H9 (cell line): ENCODE data around the gene TRAF3. TPM values are rescaled to one million over a fixed set of nuclear protein-coding genes. Genes with fewer than 3 reads are reported as not detected.

Source experiments
- DNase-seq: peaks from one replicate; pipeline ENCODE4 v3.0.0-alpha.2; 2017
- H2AFZ ChIP-seq: one replicate; pipeline ENCODE4 v1.6.1; 2013; ENCODE audit warnings: mild to moderate bottlenecking, low read length, control low read depth, moderate library complexity
- H2AK5ac ChIP-seq: 2 replicates; pipeline ENCODE4 v1.6.1; 2013; ENCODE audit warnings: low read length, control low read depth, mixed read lengths; ENCODE audit not compliant: insufficient read length
- H2BK120ac ChIP-seq: one replicate; pipeline ENCODE4 v1.6.1; 2013; ENCODE audit warnings: low read depth, mild to moderate bottlenecking, low read length, control low read depth, inconsistent platforms; ENCODE audit not compliant: poor library complexity, severe bottlenecking
- H2BK12ac ChIP-seq: 2 replicates; pipeline ENCODE4 v1.6.1; 2013; ENCODE audit warnings: low read length, control low read depth, mixed read lengths, low read depth; ENCODE audit not compliant: insufficient read length
- H2BK15ac ChIP-seq: 2 replicates; pipeline ENCODE4 v1.6.1; 2013; ENCODE audit warnings: low read depth, low read length, control low read depth
- H2BK20ac ChIP-seq: one replicate; pipeline ENCODE4 v1.6.1; 2013; ENCODE audit warnings: low read depth, mild to moderate bottlenecking, low read length, control low read depth, inconsistent platforms; ENCODE audit not compliant: poor library complexity, severe bottlenecking
- H2BK5ac ChIP-seq: 2 replicates; pipeline ENCODE4 v1.6.1; 2013; ENCODE audit warnings: low read length, control low read depth, mixed read lengths; ENCODE audit not compliant: insufficient read length
- H3K14ac ChIP-seq: 2 replicates; pipeline ENCODE4 v1.6.1; 2013; ENCODE audit warnings: low read length, control low read depth; ENCODE audit not compliant: insufficient read depth
- H3K18ac ChIP-seq: 2 replicates; pipeline ENCODE4 v1.6.1; 2013; ENCODE audit warnings: low read depth, mild to moderate bottlenecking, mixed read lengths, low read length, control low read depth; ENCODE audit not compliant: insufficient read length
- H3K23ac ChIP-seq: 2 replicates; pipeline ENCODE4 v1.6.1; 2013; ENCODE audit warnings: low read length, control low read depth, mixed read lengths, low read depth; ENCODE audit not compliant: insufficient read length
- H3K23me2 ChIP-seq: 2 replicates; pipeline ENCODE4 v1.6.1; 2013; ENCODE audit warnings: low read depth, mild to moderate bottlenecking, mixed read lengths, low read length, control low read depth; ENCODE audit not compliant: insufficient read length, poor library complexity, severe bottlenecking
- H3K27ac ChIP-seq: 2 replicates; pipeline ENCODE4 v1.5.1; 2013; ENCODE audit warnings: low read length, control low read depth, mixed read lengths, low read depth; ENCODE audit not compliant: insufficient read length
- H3K27me3 ChIP-seq: 2 replicates; pipeline ENCODE4 v1.6.1; 2013; ENCODE audit warnings: low read length, control low read depth, inconsistent platforms; ENCODE audit not compliant: insufficient read depth
- H3K4ac ChIP-seq: 2 replicates; pipeline ENCODE4 v1.6.1; 2013; ENCODE audit warnings: low read depth, mild to moderate bottlenecking, control low read depth, inconsistent platforms, low read length, moderate library complexity
- H3K4me1 ChIP-seq: 2 replicates; pipeline ENCODE4 v1.6.1; 2013; ENCODE audit warnings: low read length, control low read depth, inconsistent platforms; ENCODE audit not compliant: insufficient read depth
- H3K4me2 ChIP-seq: 2 replicates; pipeline ENCODE4 v1.6.1; 2013; ENCODE audit warnings: low read length, control low read depth, mixed read lengths; ENCODE audit not compliant: insufficient read length, insufficient read depth
- H3K56ac ChIP-seq: 2 replicates; pipeline ENCODE4 v1.6.1; 2013; ENCODE audit warnings: low read depth, mild to moderate bottlenecking, mixed read lengths, low read length, control low read depth; ENCODE audit not compliant: insufficient read length
- H3K79me1 ChIP-seq: 2 replicates; pipeline ENCODE4 v1.6.1; 2013; ENCODE audit warnings: low read depth, mild to moderate bottlenecking, moderate library complexity, low read length, control low read depth, inconsistent platforms; ENCODE audit not compliant: insufficient read depth, poor library complexity, severe bottlenecking
- H3K79me2 ChIP-seq: 2 replicates; pipeline ENCODE4 v1.6.1; 2013; ENCODE audit warnings: low read length, control low read depth, inconsistent platforms; ENCODE audit not compliant: insufficient read depth
- H3K9ac ChIP-seq: 2 replicates; pipeline ENCODE4 v1.6.1; 2013; ENCODE audit warnings: low read length, control low read depth, mixed read lengths; ENCODE audit not compliant: insufficient read length; ENCODE audit errors: extremely low read depth
- H3K9me3 ChIP-seq: one replicate; pipeline ENCODE4 v1.6.1; 2013; ENCODE audit warnings: low read depth, low read length, inconsistent platforms; ENCODE audit not compliant: control insufficient read depth
- H3T11ph ChIP-seq: one replicate; pipeline ENCODE4 v1.6.1; 2013; ENCODE audit warnings: mild to moderate bottlenecking, low read length, control low read depth, inconsistent platforms
- H4K20me1 ChIP-seq: one replicate; pipeline ENCODE4 v1.6.1; 2013; ENCODE audit not compliant: control insufficient read depth, insufficient read length, insufficient read depth
- H4K5ac ChIP-seq: 2 replicates; pipeline ENCODE4 v1.6.1; 2013; ENCODE audit warnings: low read depth, mild to moderate bottlenecking, mixed read lengths, low read length, control low read depth; ENCODE audit not compliant: insufficient read length
- H4K8ac ChIP-seq: replicated peaks from 2 replicates; pipeline ENCODE4 v1.6.1; 2013; ENCODE audit warnings: low read length, control low read depth, mixed read lengths, low read depth; ENCODE audit not compliant: insufficient read length
- H4K91ac ChIP-seq: 2 replicates; pipeline ENCODE4 v1.6.1; 2013; ENCODE audit warnings: low read depth, mild to moderate bottlenecking, moderate library complexity, mixed read lengths, low read length, control low read depth; ENCODE audit not compliant: insufficient read length
- H3K27ac Mint-ChIP-seq, 3 experiments: 2 replicates in 2 of 3; 3 replicates in 1 of 3; pipeline ENCODE4 v1.8.0; 2020 to 2021; ENCODE audit warnings: mixed read lengths in 3 of 3, mild to moderate bottlenecking in 1 of 3, moderate library complexity in 1 of 3
- H3K27me3 Mint-ChIP-seq: 2 replicates; pipeline ENCODE4 v1.8.0; 2021; ENCODE audit warnings: low read depth, mild to moderate bottlenecking, moderate library complexity, mixed read lengths
- H3K36me3 Mint-ChIP-seq, 3 experiments: 2 replicates in 2 of 3; 3 replicates in 1 of 3; pipeline ENCODE4 v1.8.0; 2020 to 2021; ENCODE audit warnings: low read depth in 3 of 3, mixed read lengths in 3 of 3; ENCODE audit not compliant: insufficient read depth in 1 of 3
- H3K4me1 Mint-ChIP-seq, 2 experiments: 2 replicates each; pipeline ENCODE4 v1.8.0; 2020; ENCODE audit warnings: mixed read lengths in 2 of 2
- H3K4me3 Mint-ChIP-seq, 2 experiments: 2 replicates in 1 of 2; 3 replicates in 1 of 2; pipeline ENCODE4 v1.8.0; 2020 to 2021; ENCODE audit warnings: mild to moderate bottlenecking in 2 of 2, mixed read lengths in 2 of 2, moderate library complexity in 1 of 2
- H3K9me3 Mint-ChIP-seq, 2 experiments: 2 replicates in 1 of 2; 3 replicates in 1 of 2; pipeline ENCODE4 v1.8.0; 2020; ENCODE audit warnings: mild to moderate bottlenecking in 2 of 2, mixed read lengths in 2 of 2, moderate library complexity in 1 of 2
- CTCF ChIP-seq: fragments of 200-600 bp; sonication (generic); conservative IDR thresholded peaks from 3 replicates; pipeline ENCODE4 v1.8.0; 2021; ENCODE audit warnings: antibody characterized with exemption, mild to moderate bottlenecking
- WGBS: extraction: QIAGEN DNeasy Blood & Tissue Kit; methylation state at CpG from one replicate; pipeline ENCODE4 v1.1.7; 2013; ENCODE audit warnings: missing lambda C conversion rate, low lambda C conversion rate, mixed read lengths; ENCODE audit not compliant: insufficient read length; ENCODE audit errors: extremely low coverage; 5-methylcytosine and 5-hydroxymethylcytosine counted together
- total RNA-seq: library from RNA; stranded (reverse); gene quantifications from 2 replicates; pipeline ENCODE4 v1.2.1, GENCODE V29; 2021

Gene TRAF3
- total RNA-seq, 1 experiment from 2014 or later, result 9.6 TPM

- Histone ChIP-seq H3K23ac (no peak overlapping the region), H3K79me2 (no peaks in the 10 kb centered on the region), H2BK20ac (no peak overlapping the region), H3K9me3 (no peaks in the 10 kb centered on the region), H4K20me1 (no peaks in the 10 kb centered on the region), H3K4me2 (no peak overlapping the region), H4K8ac (no peak overlapping the region), H3K27me3 (no peaks in the 10 kb centered on the region), H4K5ac (no peak overlapping the region), H4K91ac (no peak overlapping the region), H3K56ac (no peak overlapping the region), H3K14ac (no peak overlapping the region), H2BK15ac (peak overlapping the region; percentile 72; the same call in 1 of the 2 replicates), H3T11ph (no peak overlapping the region), H3K27ac (no peak overlapping the region), H3K79me1 (no peaks in the 10 kb centered on the region), H3K9ac (no peak overlapping the region), H3K4ac (no peak overlapping the region), H2AK5ac (no peak overlapping the region), H3K4me1 (peaks cover 7% of the 10 kb centered on the region; the same call in 1 of the 2 replicates), H2AFZ (no peak overlapping the region), H2BK5ac (no peak overlapping the region), H2BK120ac (no peak overlapping the region), H3K23me2 (no peaks in the 10 kb centered on the region), H3K18ac (no peak overlapping the region), H2BK12ac (no peak overlapping the region)
- no peak for DNase-seq
- no peak for TF ChIP-seq CTCF
- H3K36me3 Mint-ChIP-seq, result no peaks in the 10 kb centered on the region
- H3K27ac Mint-ChIP-seq, result peak overlapping the region in 2 of 3 experiments; percentile 71 to 80; a peak in 3 of 7 replicates
- no CpG with 5 or more reads among the region's 15 CpGs for WGBS
- H3K4me3 Mint-ChIP-seq, result no peak overlapping the region
- no peaks in the 10 kb centered on the region for H3K9me3 Mint-ChIP-seq
- no peaks in the 10 kb centered on the region for H3K27me3 Mint-ChIP-seq
- peaks cover 27 to 28% of the 10 kb centered on the region in 2 experiments for H3K4me1 Mint-ChIP-seq
Observed at GRCh38 chr14:102819747-102820330, 42.6 kb downstream of the TRAF3 start.
